ENCODE data around the gene FAM174C.

The FAM174C gene

DNA sequence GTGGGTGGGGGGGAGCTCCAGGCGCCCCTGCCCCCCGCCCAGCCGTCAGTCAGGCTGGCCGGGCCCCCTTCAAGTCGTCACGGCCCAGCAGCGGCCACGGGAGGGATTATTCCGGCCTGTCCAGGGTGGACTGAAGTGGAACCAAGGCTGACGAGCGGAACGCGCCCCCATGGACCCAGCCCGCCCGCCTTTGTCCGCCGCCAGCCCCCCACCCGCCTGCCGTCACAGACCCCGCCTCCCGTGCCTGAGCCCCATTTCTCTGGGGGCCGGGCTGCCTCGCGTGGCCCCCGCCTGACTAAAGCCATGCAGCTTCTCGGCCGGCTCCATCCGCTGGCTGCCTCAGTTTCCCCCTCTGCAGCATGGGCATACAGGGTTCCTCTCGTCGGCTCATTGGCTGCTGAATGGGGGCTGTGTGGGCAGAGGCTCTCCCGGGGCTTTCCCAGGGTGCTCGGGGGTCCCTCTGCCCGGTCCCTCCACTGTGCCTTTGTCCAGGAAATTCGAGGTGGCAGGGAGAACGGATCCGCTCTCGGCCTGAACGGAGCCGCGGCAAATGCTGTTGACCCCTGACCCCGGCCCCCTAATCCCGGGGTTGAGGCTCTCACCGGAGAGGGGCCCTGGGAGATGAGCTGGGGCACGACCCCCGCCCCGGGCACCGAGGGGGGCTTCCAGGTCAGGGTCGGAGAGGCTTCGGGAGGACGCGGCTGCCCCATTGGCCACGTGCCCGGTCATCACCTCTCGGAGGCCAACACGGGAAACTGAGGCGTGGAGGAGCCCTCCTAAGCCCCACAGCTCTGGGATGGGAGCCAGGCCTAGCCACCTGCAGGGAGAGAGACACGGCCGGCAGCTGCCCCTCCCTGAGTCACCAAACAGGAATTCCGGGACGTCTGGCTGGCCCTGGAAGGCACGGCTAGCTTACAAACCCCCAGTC lies 37.7 kb downstream of the FAM174C start:
- H3K27me3 ChIP-seq (ENCODE audit: insufficient read depth, low read length): peaks cover 9% of the 10 kb centered on the region; the same call in 1 of the 2 replicates
- H3K36me3 ChIP-seq (ENCODE audit: insufficient read depth, low read length): no peaks in the 10 kb centered on the region
- no peaks in the 10 kb centered on the region for H4K20me1 ChIP-seq (ENCODE audit: insufficient read depth, low read length)
- H3K4me2 ChIP-seq (ENCODE audit: low read length): no peak overlapping the region
- no peaks in the 10 kb centered on the region for H3F3A ChIP-seq (ENCODE audit: insufficient read depth, low read length)
- H3K9me2 ChIP-seq (ENCODE audit: low read depth, low read length): no peaks in the 10 kb centered on the region
- no peaks in the 10 kb centered on the region for H3K9me3 ChIP-seq (ENCODE audit: low read length)
- H3K9ac ChIP-seq (ENCODE audit: low read length): no peak overlapping the region
- no peak overlapping the region for H3K4me3 ChIP-seq (ENCODE audit: low read depth, low read length, poor library complexity, severe bottlenecking)
- no peak overlapping the region for H2AFZ ChIP-seq (ENCODE audit: low read length)
- no peaks in the 10 kb centered on the region for H3K4me1 ChIP-seq (ENCODE audit: insufficient read depth, low read length, severe bottlenecking)
- no peak for TF ChIP-seq EZH2 (IDR thresholded peaks at IDR 0.05; ENCODE audit: borderline replicate concordance, low read length)
- TF ChIP-seq, protein P1, sequence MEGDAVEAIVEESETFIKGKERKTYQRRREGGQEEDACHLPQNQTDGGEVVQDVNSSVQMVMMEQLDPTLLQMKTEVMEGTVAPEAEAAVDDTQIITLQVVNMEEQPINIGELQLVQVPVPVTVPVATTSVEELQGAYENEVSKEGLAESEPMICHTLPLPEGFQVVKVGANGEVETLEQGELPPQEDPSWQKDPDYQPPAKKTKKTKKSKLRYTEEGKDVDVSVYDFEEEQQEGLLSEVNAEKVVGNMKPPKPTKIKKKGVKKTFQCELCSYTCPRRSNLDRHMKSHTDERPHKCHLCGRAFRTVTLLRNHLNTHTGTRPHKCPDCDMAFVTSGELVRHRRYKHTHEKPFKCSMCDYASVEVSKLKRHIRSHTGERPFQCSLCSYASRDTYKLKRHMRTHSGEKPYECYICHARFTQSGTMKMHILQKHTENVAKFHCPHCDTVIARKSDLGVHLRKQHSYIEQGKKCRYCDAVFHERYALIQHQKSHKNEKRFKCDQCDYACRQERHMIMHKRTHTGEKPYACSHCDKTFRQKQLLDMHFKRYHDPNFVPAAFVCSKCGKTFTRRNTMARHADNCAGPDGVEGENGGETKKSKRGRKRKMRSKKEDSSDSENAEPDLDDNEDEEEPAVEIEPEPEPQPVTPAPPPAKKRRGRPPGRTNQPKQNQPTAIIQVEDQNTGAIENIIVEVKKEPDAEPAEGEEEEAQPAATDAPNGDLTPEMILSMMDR (IDR thresholded peaks at IDR 0.05; ENCODE audit: low read length): no peak
- no peaks in the 10 kb centered on the region for H3K79me2 ChIP-seq (ENCODE audit: insufficient read depth, low read length)
- no peak overlapping the region for H3K27ac ChIP-seq (ENCODE audit: low read depth, low read length, poor library complexity, severe bottlenecking)

DNA sequence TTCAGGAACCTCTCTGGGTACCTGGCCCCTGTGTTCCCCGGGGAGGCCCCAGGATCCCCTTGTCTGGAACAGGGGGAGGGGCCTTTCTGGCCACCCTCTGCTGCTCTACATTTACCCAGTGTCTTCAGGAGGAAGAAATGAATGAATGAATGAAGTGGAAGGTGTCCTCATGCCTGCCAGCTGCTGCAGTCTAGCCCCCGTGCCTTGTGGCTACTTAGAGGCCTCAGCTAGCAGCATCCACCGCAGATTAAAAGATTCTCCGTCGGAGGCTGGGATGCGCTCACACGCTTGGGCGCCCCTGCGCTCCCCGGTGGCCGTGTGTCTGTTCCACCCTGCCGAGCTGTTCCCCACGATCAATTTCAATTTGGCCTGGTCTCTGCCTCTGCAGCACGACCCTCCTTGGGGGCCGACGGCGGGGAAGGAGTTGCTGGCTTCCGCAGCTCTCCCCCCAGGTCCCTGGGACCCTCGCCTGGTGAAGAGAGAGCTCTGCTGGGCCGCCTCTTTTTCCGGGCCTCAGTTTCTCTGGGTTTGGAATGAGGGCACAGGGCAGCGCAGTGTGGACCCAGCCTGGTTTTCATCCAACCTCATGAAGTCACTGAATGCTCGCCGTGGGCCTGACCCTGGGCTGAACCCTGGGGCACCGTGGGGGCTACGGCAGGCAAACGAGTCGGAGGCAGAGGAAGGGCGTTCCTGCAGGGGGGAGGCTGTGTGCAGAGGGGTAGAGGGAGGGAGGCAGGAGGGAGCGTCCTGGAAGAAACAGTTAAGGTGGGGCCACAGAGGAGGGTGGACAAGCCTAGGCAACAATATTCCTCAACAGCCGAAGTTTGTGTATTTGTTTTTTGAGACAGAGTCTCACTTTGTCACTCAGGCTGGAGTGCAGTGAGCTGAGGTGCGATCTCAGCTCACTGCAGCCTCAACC lies 38.6 kb downstream of the FAM174C start:
- no peaks in the 10 kb centered on the region for H4K20me1 ChIP-seq (ENCODE audit: insufficient read depth, low read length)
- H3K4me1 ChIP-seq (ENCODE audit: insufficient read depth, low read length, severe bottlenecking): no peaks in the 10 kb centered on the region
- no peaks in the 10 kb centered on the region for H3K9me3 ChIP-seq (ENCODE audit: low read length)
- no peak overlapping the region for H3K4me3 ChIP-seq (ENCODE audit: low read depth, low read length, poor library complexity, severe bottlenecking)
- no peaks in the 10 kb centered on the region for H3K79me2 ChIP-seq (ENCODE audit: insufficient read depth, low read length)
- no peak overlapping the region for H3K27ac ChIP-seq (ENCODE audit: low read depth, low read length, poor library complexity, severe bottlenecking)
- no peak overlapping the region for H3K4me2 ChIP-seq (ENCODE audit: low read length)
- no peaks in the 10 kb centered on the region for H3K9me2 ChIP-seq (ENCODE audit: low read depth, low read length)
- H2AFZ ChIP-seq (ENCODE audit: low read length): no peak overlapping the region
- TF ChIP-seq EZH2 (IDR thresholded peaks at IDR 0.05; ENCODE audit: borderline replicate concordance, low read length): no peak
- TF ChIP-seq, protein P1 (IDR thresholded peaks at IDR 0.05; ENCODE audit: low read length): no peak
- no peak overlapping the region for H3K9ac ChIP-seq (ENCODE audit: low read length)
- no peaks in the 10 kb centered on the region for H3F3A ChIP-seq (ENCODE audit: insufficient read depth, low read length)
- peaks cover 11% of the 10 kb centered on the region; the same call in 1 of the 2 replicates for H3K27me3 ChIP-seq (ENCODE audit: insufficient read depth, low read length)
- no peaks in the 10 kb centered on the region for H3K36me3 ChIP-seq (ENCODE audit: insufficient read depth, low read length)

DNA sequence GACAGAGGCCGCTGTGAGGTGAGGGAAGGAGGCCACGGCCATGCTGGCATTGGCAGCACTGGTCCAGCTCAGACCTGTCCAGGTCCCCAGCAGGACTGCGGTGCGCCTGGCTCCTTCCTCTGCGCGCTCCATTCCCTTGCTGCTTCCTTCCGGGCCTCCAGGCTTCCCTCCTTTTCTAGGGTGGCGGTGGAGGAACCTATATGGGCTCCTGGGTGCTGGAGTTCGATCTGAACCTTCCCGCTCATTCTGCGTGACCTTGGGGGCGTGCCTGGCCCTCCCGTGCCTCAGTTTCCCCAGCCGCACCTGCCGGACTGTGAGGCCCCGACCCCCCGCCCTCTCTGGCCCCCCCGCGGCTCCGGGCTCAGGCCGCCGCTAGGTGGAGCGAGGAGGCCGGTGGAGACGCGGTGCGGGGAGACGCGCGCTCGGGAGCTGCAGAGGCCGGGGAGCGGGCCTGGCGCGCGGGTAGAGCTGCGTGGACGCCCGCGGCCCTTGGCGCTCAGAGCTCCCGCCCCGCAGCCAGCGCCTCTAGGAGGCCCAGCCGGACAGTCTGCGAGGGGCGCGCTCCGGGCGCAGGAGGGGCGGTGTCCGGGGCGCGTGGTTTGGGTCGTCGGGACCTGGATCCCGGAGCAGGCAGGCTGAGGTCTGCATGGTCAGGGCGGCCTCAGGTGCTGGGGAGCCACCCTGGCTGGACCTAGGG lies 40.3 kb downstream of the FAM174C start:
- Histone ChIP-seq H3K4me3 (ENCODE audit: low read depth, low read length, poor library complexity, severe bottlenecking) (no peak overlapping the region), H4K20me1 (ENCODE audit: insufficient read depth, low read length) (no peaks in the 10 kb centered on the region), H3K79me2 (ENCODE audit: insufficient read depth, low read length) (no peaks in the 10 kb centered on the region), H3K27ac (ENCODE audit: low read depth, low read length, poor library complexity, severe bottlenecking) (no peak overlapping the region), H3K4me2 (ENCODE audit: low read length) (no peak overlapping the region; the same call in 1 of the 2 replicates), H3K9ac (ENCODE audit: low read length) (no peak overlapping the region), H2AFZ (ENCODE audit: low read length) (no peak overlapping the region), H3F3A (ENCODE audit: insufficient read depth, low read length) (no peaks in the 10 kb centered on the region), H3K36me3 (ENCODE audit: insufficient read depth, low read length) (no peaks in the 10 kb centered on the region), H3K27me3 (ENCODE audit: insufficient read depth, low read length) (peaks cover 11% of the 10 kb centered on the region; the same call in 1 of the 2 replicates), H3K9me3 (ENCODE audit: low read length) (no peaks in the 10 kb centered on the region), H3K9me2 (ENCODE audit: low read depth, low read length) (no peaks in the 10 kb centered on the region), H3K4me1 (ENCODE audit: insufficient read depth, low read length, severe bottlenecking) (no peaks in the 10 kb centered on the region)
- no peak for TF ChIP-seq EZH2 (IDR thresholded peaks at IDR 0.05; ENCODE audit: borderline replicate concordance, low read length)
- TF ChIP-seq, protein P1 (IDR thresholded peaks at IDR 0.05; ENCODE audit: low read length): peak; percentile 75

Measured in OCI-LY1 (cell line).